GM12878 (cell line): Measurements from ENCODE around the gene SLC9A8. TPM values are rescaled to one million over a fixed set of nuclear protein-coding genes. Genes with fewer than 3 reads are reported as not detected.
A peak's percentile ranks its signal among the peaks of the same experiment; 100 is the strongest.

Experiments used
- ATAC-seq: fragments of 200-7000 bp; cut with Tn5 transposase; 3 replicates; pipeline ENCODE4 v1.9.1; 2020; ENCODE audit warnings: mild to moderate bottlenecking, moderate library complexity
- BruUV-seq: library from RNA; stranded (reverse); fragments of 400-500 nt; replicated peaks from 2 replicates; lab custom pipeline; 2021; lab: Mats Ljungman, UMichigan
- CTCF ChIA-PET: fragments of 300-600 bp; sonication (Branson Sonifier 250); formaldehyde crosslinking; extraction: SDS; loops from one replicate; lab custom pipeline; 2021; ENCODE audit warnings: inconsistent platforms; lab: Yijun Ruan, JAX
- POLR2A ChIA-PET: fragments of 350-600 bp; formaldehyde crosslinking; extraction: SDS; loops from one replicate; lab custom pipeline; 2021; ENCODE audit warnings: inconsistent platforms; lab: Charles Lee
- RAD21 ChIA-PET: fragments of 300-600 bp; sonication (Branson Sonifier 250); formaldehyde crosslinking; loops from one replicate; lab custom pipeline; 2023; ENCODE audit warnings: antibody characterized with exemption; ENCODE audit not compliant: unreplicated experiment; lab: Charles Lee
- SMC1A ChIA-PET: fragments of 300-600 bp; sonication (Branson Sonifier 250); formaldehyde crosslinking; loops from one replicate; lab custom pipeline; 2023; ENCODE audit not compliant: unreplicated experiment, uncharacterized antibody; lab: Charles Lee
- DNase-seq: peaks from one replicate; pipeline ENCODE4 v3.0.0-alpha.2; 2011; ENCODE audit warnings: low read depth, low spot score
- FAIRE-seq: peaks from 3 replicates; lab custom pipeline; 2011; peaks lifted over from hg19 to GRCh38; lab: Jason Lieb, UNC
- H2AFZ ChIP-seq: 2 replicates; pipeline ENCODE4 v1.6.0; 2011; ENCODE audit warnings: low read depth, low read length, control low read depth; ENCODE audit not compliant: control insufficient read depth
- H3K27ac ChIP-seq: 2 replicates; pipeline ENCODE4 v1.5.1; 2011; ENCODE audit warnings: control low read depth; ENCODE audit not compliant: control insufficient read depth, insufficient read depth
- H3K27me3 ChIP-seq, 2 experiments: replicated peaks in 1 of 2; 2 replicates each; pipeline versions ENCODE4 v1.6.0 to v1.6.1; 2011; ENCODE audit warnings: low read length in 1 of 2; ENCODE audit not compliant: control insufficient read depth in 2 of 2, insufficient read depth in 2 of 2
- H3K36me3 ChIP-seq, 2 experiments: 2 replicates each; pipeline ENCODE4 v1.5.1; 2011; ENCODE audit warnings: low read length in 1 of 2; ENCODE audit not compliant: control insufficient read depth in 2 of 2, insufficient read depth in 2 of 2
- H3K4me1 ChIP-seq: 2 replicates; pipeline ENCODE4 v1.6.1; 2011; ENCODE audit warnings: mild to moderate bottlenecking, low read length, moderate library complexity, mixed read lengths; ENCODE audit not compliant: control insufficient read depth, insufficient read depth
- H3K4me2 ChIP-seq: 2 replicates; pipeline ENCODE4 v1.6.0; 2011; ENCODE audit warnings: control low read depth; ENCODE audit not compliant: control insufficient read depth, insufficient read depth
- H3K4me3 ChIP-seq: fragments of 200-600 bp; sonication (generic); 2 replicates; pipeline ENCODE4 v1.5.1; 2016
- H3K79me2 ChIP-seq: 2 replicates; pipeline ENCODE4 v1.6.0; 2011; ENCODE audit warnings: low read length; ENCODE audit not compliant: control insufficient read depth, insufficient read depth
- H3K9ac ChIP-seq: 2 replicates; pipeline ENCODE4 v1.8.0; 2011; ENCODE audit warnings: low read length, control low read depth, mixed read lengths; ENCODE audit not compliant: control insufficient read depth, insufficient read depth
- H3K9me3 ChIP-seq: replicated peaks from 3 replicates; pipeline ENCODE4 v1.5.1; 2011; ENCODE audit warnings: mild to moderate bottlenecking, low read length; ENCODE audit not compliant: control insufficient read depth, insufficient read depth
- H4K20me1 ChIP-seq: 2 replicates; pipeline ENCODE4 v1.6.0; 2011; ENCODE audit not compliant: control insufficient read depth, insufficient read depth
- BRCA1 ChIP-seq: IDR thresholded peaks from 2 replicates; pipeline ENCODE4 v1.6.1; 2011; ENCODE audit warnings: low read depth, low read length, improper control_type of control experiment
- MEF2B ChIP-seq: fragments of 450-650 bp; IDR thresholded peaks from 2 replicates; pipeline ENCODE4 v1.6.1; 2018; ENCODE audit warnings: mild to moderate bottlenecking, moderate library complexity; ENCODE audit not compliant: partially characterized antibody, poor library complexity, severe bottlenecking
- POLR2A ChIP-seq: IDR thresholded peaks from 2 replicates; pipeline ENCODE4 v1.6.1; 2011; ENCODE audit warnings: low read depth, mild to moderate bottlenecking, low read length
- RFX5 ChIP-seq: IDR thresholded peaks from 2 replicates; pipeline ENCODE4 v1.6.1; 2011; ENCODE audit warnings: low read depth, low read length, improper control_type of control experiment
- SRF ChIP-seq, 2 experiments: IDR thresholded peaks; 2 replicates each; pipeline ENCODE4 v1.6.1; 2011; ENCODE audit warnings: low read depth in 2 of 2, low read length in 2 of 2, mild to moderate bottlenecking in 1 of 2, moderate library complexity in 1 of 2
- TARDBP ChIP-seq: IDR thresholded peaks from 2 replicates; pipeline ENCODE4 v1.6.1; 2016; ENCODE audit warnings: borderline replicate concordance
- WGBS: methylation state at CpG from one replicate; pipeline ENCODE4 v1.1.6; 2016; ENCODE audit warnings: low lambda C conversion rate; ENCODE audit not compliant: insufficient replicate concordance, insufficient coverage; ENCODE audit errors: missing lambda C conversion rate; 5-methylcytosine and 5-hydroxymethylcytosine counted together
- in situ Hi-C: fragments of 300-500 bp; cut with MboI; formaldehyde crosslinking; loops from 9 replicates; pipeline ENCODE4 v1.14.3; 2018; ENCODE audit warnings: mixed read lengths
- intact Hi-C: fragments of 100-400 bp; cut with micrococcal nuclease; formaldehyde crosslinking; loops from one replicate; pipeline ENCODE4 v1.14.2; 2022; ENCODE audit not compliant: unreplicated experiment
- polyA plus RNA-seq, 11 experiments: library from polyadenylated mRNA; depleted of rRNA in 4 of 11; unstranded in 6 of 11; stranded (reverse) in 5 of 11; fragments of >200 nt; fragmentation: Nextera tagmentation in 4 of 11; fragmentation: Illumina TruSeq in 1 of 11; extraction: Ambion mirVana in 4 of 11; extraction: Trizol in 1 of 11; gene quantifications; 1 replicate in 1 of 11; 2 replicates in 10 of 11; pipeline versions ENCODE4 v1.2.1 to v1.2.3, GENCODE V29; 2011 to 2016; ENCODE audit warnings: inconsistent platforms in 2 of 11, missing spikeins in 2 of 11, low read depth in 1 of 11
- total RNA-seq, 4 experiments: library from RNA; depleted of rRNA in 3 of 4; stranded (reverse); fragments of >200 nt in 3 of 4; fragmentation: Illumina TruSeq in 1 of 4; extraction: Trizol in 1 of 4; gene quantifications; 2 replicates each; pipeline versions ENCODE4 v1.2.1 to v1.2.3, GENCODE V29; 2013 to 2021

The SLC9A8 gene
- total and polyA plus RNA-seq, 10 of the 15 experiments (the other 5 are each of a cell fraction or from before 2014, with no cell fraction given), result 0.40 to 15.5 (median 6.5) TPM

DNA sequence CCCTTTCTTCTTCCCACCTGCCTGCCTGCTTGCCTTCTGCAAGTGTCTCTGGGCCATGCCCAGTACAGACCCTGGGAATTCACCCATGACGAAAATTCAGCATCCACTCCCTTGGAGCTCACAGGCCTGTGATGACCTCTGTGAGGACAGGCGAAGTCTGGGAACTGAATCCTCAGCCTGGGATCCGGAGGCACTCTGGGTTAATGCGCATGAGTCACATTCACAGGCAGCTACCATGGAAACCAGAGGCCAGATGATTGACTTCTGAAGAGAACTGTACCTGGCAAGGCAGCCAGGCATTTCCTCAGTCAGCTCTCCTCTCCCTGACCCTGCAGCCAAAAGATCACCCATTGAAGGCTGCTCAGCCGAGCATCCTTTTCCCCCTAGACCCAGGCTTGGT, 41.0 kb downstream of the SLC9A8 start:
- POLR2A ChIA-PET, result no interaction called here
- in situ Hi-C loops (loop anchor here (25.0 kb wide), 1 partner anchor 516 kb away; no protein-coding TSS in a partner anchor), intact Hi-C loops (no loop called here)
- Histone ChIP-seq H3K9me3 (no peaks in the 10 kb centered on the region), H3K4me1 (no peaks in the 10 kb centered on the region), H3K79me2 (no peaks in the 10 kb centered on the region), H3K36me3 (peaks cover 15 to 32% of the 10 kb centered on the region in 2 experiments), H3K4me3 (no peak overlapping the region), H2AFZ (no peak overlapping the region), H3K27ac (no peak overlapping the region), H3K27me3 (no peaks in the 10 kb centered on the region), H3K9ac (no peak overlapping the region), H3K4me2 (no peak overlapping the region), H4K20me1 (no peaks in the 10 kb centered on the region)
- DNase-seq (no peak), ATAC-seq (no peak), FAIRE-seq (no peak)
- CTCF ChIA-PET, result interaction anchor here (1.1 to 1.5 kb wide), 2 partner anchors 243 to 312 kb away, joined by 3 read pairs; no protein-coding TSS in a partner anchor
- TF ChIP-seq SRF (IDR thresholded peaks at IDR 0.05; ENCODE audit: low read depth in 2 of 2, low read length in 2 of 2), result no peak
- TF ChIP-seq TARDBP, result no peak
- TF ChIP-seq RFX5, result no peak
- TF ChIP-seq MEF2B, result no peak
- WGBS, result 91% methylated on average over 5 of the region's 5 CpGs
- RAD21 ChIA-PET, result interaction anchor here (1.1 to 1.4 kb wide), 2 partner anchors 35 to 241 kb away, joined by 3 to 4 read pairs; no protein-coding TSS in a partner anchor
- BruUV-seq, result no TSS peak
- SMC1A ChIA-PET, result interaction anchor here (1.0 to 1.4 kb wide), 2 partner anchors 10 to 11 kb away, joined by 3 read pairs; no protein-coding TSS in a partner anchor

DNA sequence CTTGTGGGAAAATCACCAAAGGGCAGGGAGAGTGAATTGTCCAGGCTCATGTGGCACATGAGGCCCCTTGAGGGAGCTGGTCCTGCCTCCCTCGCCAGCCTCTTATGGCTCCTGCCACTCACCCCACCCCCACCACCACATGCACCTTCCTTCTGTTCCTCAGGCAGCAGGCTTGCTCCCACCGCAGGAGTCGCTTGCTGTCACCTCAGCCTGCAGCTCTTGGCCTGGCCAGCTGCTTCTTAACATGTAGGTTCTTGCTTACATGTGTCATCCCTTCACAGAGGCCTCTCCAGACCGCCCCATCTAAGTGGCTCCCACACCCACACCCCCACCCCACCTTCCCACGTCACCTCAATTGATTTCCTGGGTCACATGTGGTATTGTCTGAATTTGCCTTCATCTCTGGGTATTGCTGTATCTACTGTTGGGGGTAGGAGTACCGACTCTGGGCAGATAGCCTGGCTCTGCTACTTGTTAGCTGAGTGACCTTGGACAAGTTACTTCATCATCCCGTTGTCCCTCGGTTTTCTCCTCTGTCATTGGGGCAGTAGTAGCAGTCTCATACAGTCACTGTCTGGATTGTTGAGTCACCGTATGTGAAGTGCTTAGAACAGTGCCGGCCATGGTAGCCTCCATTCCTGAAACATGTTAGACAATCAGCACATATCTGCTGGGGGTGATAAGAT, 41.7 kb downstream of the SLC9A8 start:
- no peaks in the 10 kb centered on the region for H3K27me3 ChIP-seq
- H3K9me3 ChIP-seq, result no peaks in the 10 kb centered on the region
- no peaks in the 10 kb centered on the region for H3K4me1 ChIP-seq
- H3K4me3 ChIP-seq, result no peak overlapping the region
- in situ Hi-C loops, result loop anchor here (25.0 kb wide), 1 partner anchor 517 kb away; no protein-coding TSS in a partner anchor
- ChIA-PET SMC1A (interaction anchor here (1.0 to 1.4 kb wide), 2 partner anchors 10 to 11 kb away, joined by 3 read pairs; no protein-coding TSS in a partner anchor), POLR2A (no interaction called here), CTCF (interaction anchor here (1.5 kb wide), 1 partner anchor 313 kb away, joined by 3 read pairs; no protein-coding TSS in a partner anchor), RAD21 (interaction anchor here (0.7 to 1.4 kb wide), 4 partner anchors 20 to 242 kb away, joined by 3 to 4 read pairs (median 4); no protein-coding TSS in a partner anchor)
- BruUV-seq, result no TSS peak
- peaks cover 17 to 30% of the 10 kb centered on the region in 2 experiments for H3K36me3 ChIP-seq
- no peak for DNase-seq
- no peak overlapping the region for H3K4me2 ChIP-seq
- H2AFZ ChIP-seq, result no peak overlapping the region
- TF ChIP-seq POLR2A (peak; percentile 24), BRCA1 (no peak)
- intact Hi-C loops, result no loop called here
- no peaks in the 10 kb centered on the region for H3K79me2 ChIP-seq
- ATAC-seq, result no peak
- no peak overlapping the region for H3K9ac ChIP-seq
- no peak for FAIRE-seq
- no peak overlapping the region for H3K27ac ChIP-seq
- 91% methylated on average over 10 of the region's 10 CpGs for WGBS
- no peaks in the 10 kb centered on the region for H4K20me1 ChIP-seq
